ENCODE measurements around the gene CCDC27. TPM values are rescaled to one million over a fixed set of nuclear protein-coding genes. Genes with fewer than 3 reads are reported as not detected.

The CCDC27 gene
- polyA plus RNA-seq, 1 experiment: not detected

DNA sequence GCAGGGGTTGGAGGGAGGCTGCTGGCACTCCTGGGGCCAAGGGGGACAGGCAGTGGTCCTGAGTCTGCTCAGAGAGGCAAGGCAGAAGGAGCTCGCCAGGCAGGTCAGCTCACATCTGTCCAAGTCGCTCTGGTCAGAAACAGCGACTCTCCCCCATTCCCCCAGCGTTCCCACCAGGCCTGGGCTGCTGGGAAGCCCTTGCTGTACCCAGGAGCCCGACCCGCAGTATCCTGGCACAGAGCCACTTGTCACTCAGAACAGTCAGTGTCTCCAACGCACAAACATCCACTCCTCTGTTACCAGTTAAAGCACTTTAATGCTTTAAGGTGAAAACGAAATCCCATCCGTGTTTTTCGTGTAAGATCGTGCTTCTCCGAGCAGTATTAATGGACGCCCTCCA, 16.6 kb upstream of the CCDC27 start:
- no peak for DNase-seq (ENCODE audit: low read depth, low spot score)
- H3K27ac ChIP-seq (ENCODE audit: low read depth, low read length): no peak overlapping the region
- no peaks in the 10 kb centered on the region; the same call in 1 of the 2 replicates for H3K9me3 ChIP-seq (ENCODE audit: control insufficient read depth, insufficient read depth, low read length)
- TF ChIP-seq, protein P1, sequence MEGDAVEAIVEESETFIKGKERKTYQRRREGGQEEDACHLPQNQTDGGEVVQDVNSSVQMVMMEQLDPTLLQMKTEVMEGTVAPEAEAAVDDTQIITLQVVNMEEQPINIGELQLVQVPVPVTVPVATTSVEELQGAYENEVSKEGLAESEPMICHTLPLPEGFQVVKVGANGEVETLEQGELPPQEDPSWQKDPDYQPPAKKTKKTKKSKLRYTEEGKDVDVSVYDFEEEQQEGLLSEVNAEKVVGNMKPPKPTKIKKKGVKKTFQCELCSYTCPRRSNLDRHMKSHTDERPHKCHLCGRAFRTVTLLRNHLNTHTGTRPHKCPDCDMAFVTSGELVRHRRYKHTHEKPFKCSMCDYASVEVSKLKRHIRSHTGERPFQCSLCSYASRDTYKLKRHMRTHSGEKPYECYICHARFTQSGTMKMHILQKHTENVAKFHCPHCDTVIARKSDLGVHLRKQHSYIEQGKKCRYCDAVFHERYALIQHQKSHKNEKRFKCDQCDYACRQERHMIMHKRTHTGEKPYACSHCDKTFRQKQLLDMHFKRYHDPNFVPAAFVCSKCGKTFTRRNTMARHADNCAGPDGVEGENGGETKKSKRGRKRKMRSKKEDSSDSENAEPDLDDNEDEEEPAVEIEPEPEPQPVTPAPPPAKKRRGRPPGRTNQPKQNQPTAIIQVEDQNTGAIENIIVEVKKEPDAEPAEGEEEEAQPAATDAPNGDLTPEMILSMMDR (IDR thresholded peaks at IDR 0.05; ENCODE audit: low read depth, low read length): no peak
- H3K4me3 ChIP-seq (ENCODE audit: low read depth, low read length): no peak overlapping the region
- ChIA-PET CTCF (interaction anchor here (1.4 kb wide), 1 partner anchor 11 kb away, joined by 8 read pairs; no protein-coding TSS in a partner anchor), POLR2A (no interaction called here)
- peaks cover 6% of the 10 kb centered on the region for H3K27me3 ChIP-seq (ENCODE audit: control insufficient read depth, insufficient read depth, low read length)

DNA sequence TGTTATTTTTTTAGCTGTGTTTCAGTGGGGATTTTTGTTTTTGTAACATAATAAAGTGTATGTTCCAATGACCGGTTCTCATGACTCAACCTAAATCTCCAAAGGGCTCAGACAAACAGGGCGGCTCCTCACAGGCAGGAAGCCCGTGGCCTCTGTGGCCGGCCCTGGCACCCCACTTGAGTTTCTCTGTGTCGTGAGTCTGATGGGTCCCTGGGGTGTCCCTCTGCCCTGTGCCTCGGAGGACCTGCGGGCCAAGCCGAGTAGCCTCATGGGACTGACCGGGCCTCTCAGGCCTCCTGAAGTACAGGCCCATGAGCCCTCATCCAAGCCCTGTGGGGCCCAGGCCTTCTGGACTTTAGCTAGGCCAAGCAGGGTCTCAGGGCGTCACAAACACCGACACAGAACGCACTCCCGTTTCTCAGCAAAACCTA, 16.1 kb upstream of the CCDC27 start:
- H3K4me3 ChIP-seq (ENCODE audit: low read depth, low read length): no peak overlapping the region
- no peak overlapping the region for H3K27ac ChIP-seq (ENCODE audit: low read depth, low read length)
- H3K9me3 ChIP-seq (ENCODE audit: control insufficient read depth, insufficient read depth, low read length): no peaks in the 10 kb centered on the region; the same call in 1 of the 2 replicates
- H3K27me3 ChIP-seq (ENCODE audit: control insufficient read depth, insufficient read depth, low read length): peaks cover 6% of the 10 kb centered on the region
- no peak for DNase-seq (ENCODE audit: low read depth, low spot score)
- TF ChIP-seq, protein P1 (IDR thresholded peaks at IDR 0.05; ENCODE audit: low read depth, low read length): no peak
- CTCF ChIA-PET: interaction anchor here (1.4 kb wide), 1 partner anchor 12 kb away, joined by 8 read pairs; no protein-coding TSS in a partner anchor
- POLR2A ChIA-PET: no interaction called here

DNA sequence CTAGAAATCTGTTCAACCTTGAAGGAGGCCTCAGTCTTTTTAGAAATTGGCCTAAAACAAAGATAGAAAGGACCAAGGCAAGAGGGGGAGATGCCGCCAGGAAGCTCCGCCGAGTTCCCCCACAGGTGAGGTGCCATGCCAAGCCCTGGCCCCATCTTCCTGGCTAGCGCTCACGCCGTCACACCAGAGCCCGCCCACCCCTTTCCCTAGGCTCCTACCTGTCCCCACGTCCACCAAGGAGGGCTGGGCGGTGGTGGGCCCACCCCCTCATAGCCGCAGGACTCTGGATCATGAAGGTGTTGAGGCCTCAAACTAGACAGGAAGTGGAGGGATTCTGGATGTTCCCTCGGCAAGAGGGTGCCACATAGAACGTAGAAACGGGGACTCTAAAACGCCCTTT, 15.5 kb upstream of the CCDC27 start:
- H3K4me3 ChIP-seq (ENCODE audit: low read depth, low read length): no peak overlapping the region
- CTCF ChIA-PET: no interaction called here
- POLR2A ChIA-PET: interaction anchor here (0.6 kb wide), 1 partner anchor 183 kb away, joined by 3 read pairs; no protein-coding TSS in a partner anchor
- peaks cover 6% of the 10 kb centered on the region for H3K27me3 ChIP-seq (ENCODE audit: control insufficient read depth, insufficient read depth, low read length)
- no peak overlapping the region for H3K27ac ChIP-seq (ENCODE audit: low read depth, low read length)
- H3K9me3 ChIP-seq (ENCODE audit: control insufficient read depth, insufficient read depth, low read length): no peaks in the 10 kb centered on the region; the same call in 1 of the 2 replicates
- TF ChIP-seq, protein P1 (IDR thresholded peaks at IDR 0.05; ENCODE audit: low read depth, low read length): no peak
- no peak for DNase-seq (ENCODE audit: low read depth, low spot score)

DNA sequence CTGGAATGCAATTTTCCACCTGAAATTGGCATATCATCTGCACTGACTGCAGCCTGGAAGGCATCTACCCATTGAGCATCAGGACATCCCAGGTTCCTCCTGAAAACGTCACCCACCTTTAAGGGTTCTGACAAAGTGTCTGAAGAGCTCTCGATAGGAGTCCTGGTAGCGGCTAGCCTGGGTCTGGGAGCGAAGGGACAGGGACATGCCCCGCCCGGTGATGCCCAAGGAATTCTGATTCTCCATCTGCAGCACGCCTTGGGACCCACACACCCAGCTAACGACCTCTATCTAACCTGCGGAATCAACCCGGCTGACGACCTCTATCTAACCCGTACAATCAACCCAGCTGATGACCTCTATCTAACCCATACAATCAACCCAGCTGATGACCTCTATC, 13.3 kb upstream of the CCDC27 start:
- H3K4me3 ChIP-seq (ENCODE audit: low read depth, low read length): no peak overlapping the region
- no peak for DNase-seq (ENCODE audit: low read depth, low spot score)
- TF ChIP-seq, protein P1 (IDR thresholded peaks at IDR 0.05; ENCODE audit: low read depth, low read length): no peak
- no peak overlapping the region for H3K27ac ChIP-seq (ENCODE audit: low read depth, low read length)
- ChIA-PET CTCF (interaction anchor here (1.0 kb wide), 1 partner anchor 14 kb away, joined by 3 read pairs; no protein-coding TSS in a partner anchor), POLR2A (no interaction called here)
- no peaks in the 10 kb centered on the region; the same call in 1 of the 2 replicates for H3K9me3 ChIP-seq (ENCODE audit: control insufficient read depth, insufficient read depth, low read length)
- H3K27me3 ChIP-seq (ENCODE audit: control insufficient read depth, insufficient read depth, low read length): no peaks in the 10 kb centered on the region

DNA sequence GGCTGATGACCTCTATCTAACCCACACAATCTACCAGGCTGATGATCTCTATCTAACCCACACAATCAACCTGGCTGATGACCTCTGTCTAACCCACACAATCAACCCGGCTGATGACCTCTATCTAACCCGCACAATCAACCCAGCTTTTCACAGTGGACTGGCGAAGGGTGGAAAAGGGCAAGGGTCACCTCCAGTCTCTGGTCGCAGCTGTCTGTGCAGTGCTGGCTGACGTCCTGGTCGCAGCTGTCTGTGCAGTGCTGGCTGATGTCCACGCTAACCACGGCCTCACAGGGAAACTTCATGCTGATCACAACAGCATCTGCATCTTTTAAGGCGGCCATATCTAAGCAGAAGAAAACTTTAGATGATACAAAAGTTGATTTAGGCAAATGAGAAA, 12.2 kb upstream of the CCDC27 start:
- H3K4me3 ChIP-seq (ENCODE audit: low read depth, low read length): no peak overlapping the region
- CTCF ChIA-PET: no interaction called here
- TF ChIP-seq, protein P1 (IDR thresholded peaks at IDR 0.05; ENCODE audit: low read depth, low read length): no peak
- no peak overlapping the region for H3K27ac ChIP-seq (ENCODE audit: low read depth, low read length)
- POLR2A ChIA-PET: no interaction called here
- H3K9me3 ChIP-seq (ENCODE audit: control insufficient read depth, insufficient read depth, low read length): no peaks in the 10 kb centered on the region; the same call in 1 of the 2 replicates
- H3K27me3 ChIP-seq (ENCODE audit: control insufficient read depth, insufficient read depth, low read length): no peaks in the 10 kb centered on the region
- DNase-seq (ENCODE audit: low read depth, low spot score): no peak
